Upper lobe of left lung (tissue), 6 donors: ENCODE results near the gene FMN2. TPM values are rescaled to one million over a fixed set of nuclear protein-coding genes. Genes with fewer than 3 reads are reported as not detected.

Experiments
- ATAC-seq, 2 donors: fragments of 200-7000 bp; cut with Tn5 transposase; one replicate each; pipeline ENCODE4 v1.9.1; 2022; ENCODE audit warnings: mild to moderate bottlenecking in 2 of 2, moderate library complexity in 2 of 2; ENCODE audit not compliant: low FRiP score in 2 of 2
- DNase-seq, 2 donors: peaks; one replicate each; pipeline ENCODE4 v3.0.0-alpha.2; 2019 to 2020
- H3K27ac ChIP-seq, 4 donors: fragments of 200-600 bp; sonication (generic); one replicate each; pipeline ENCODE4 v1.5.1; 2016 to 2019
- H3K27me3 ChIP-seq, 4 donors: fragments of 200-600 bp; sonication (generic); one replicate each; pipeline ENCODE4 v1.5.1; 2017 to 2019
- H3K36me3 ChIP-seq, 4 donors: fragments of 200-600 bp; sonication (generic); one replicate each; pipeline ENCODE4 v1.5.1; 2016 to 2019
- H3K4me1 ChIP-seq, 4 donors: fragments of 200-600 bp; sonication (generic); one replicate each; pipeline ENCODE4 v1.5.1; 2018 to 2019
- H3K4me3 ChIP-seq, 4 donors: fragments of 200-600 bp; sonication (generic); one replicate each; pipeline ENCODE4 v1.5.1; 2017 to 2019; ENCODE audit warnings: mild to moderate bottlenecking in 2 of 4, moderate library complexity in 1 of 4
- H3K9me3 ChIP-seq, 4 donors: fragments of 200-600 bp; sonication (generic); one replicate each; pipeline ENCODE4 v1.5.1; 2018 to 2019
- CTCF ChIP-seq, 6 experiments: fragments of 450-650 bp in 4 of 6; fragments of 200-600 bp in 2 of 6; sonication (generic) in 2 of 6; IDR thresholded peaks; one replicate each; pipeline ENCODE4 v1.5.1; 2016 to 2019; ENCODE audit warnings: antibody characterized with exemption in 6 of 6
- EP300 ChIP-seq, 4 donors: sonication (generic); formaldehyde crosslinking; IDR thresholded peaks; one replicate each; pipeline ENCODE4 v1.5.1; 2017; ENCODE audit warnings: antibody characterized with exemption in 4 of 4, control low read depth in 2 of 4
- POLR2A ChIP-seq, 4 donors: fragments of 450-650 bp; IDR thresholded peaks; one replicate each; pipeline ENCODE4 v1.5.1; 2016 to 2017; ENCODE audit warnings: antibody characterized with exemption in 4 of 4, mild to moderate bottlenecking in 2 of 4
- POLR2AphosphoS5 ChIP-seq, 2 donors: sonication (generic); formaldehyde crosslinking; IDR thresholded peaks; one replicate each; pipeline ENCODE4 v1.5.1; 2017; ENCODE audit warnings: antibody characterized with exemption in 2 of 2
- WGBS, 2 donors: methylation state at CpG; one replicate each; pipeline ENCODE4 v1.1.5; 2017 to 2018; 5-methylcytosine and 5-hydroxymethylcytosine counted together
- total RNA-seq, 6 donors: library from RNA; depleted of rRNA in 4 of 6; stranded (reverse); fragments of >200 nt in 4 of 6; gene quantifications; one replicate each; pipeline versions ENCODE4 v1.1.0 to v1.2.1, GENCODE V29; 2016 to 2021
- donor health status: DM: no; HTN: no; CAD: no; lungs with moderate emphysema.
- donor health status: DM: no; HTN: yes; CAD: no; lungs with severe emphysema.

Gene FMN2
- total RNA-seq, 6 donors from 2014 or later: 0.06 to 1.0 (median 0.54) TPM; not detected in 1

- DNase-seq (no peak), ATAC-seq (no peak)
- no peaks in the 10 kb centered on the region for H3K36me3 ChIP-seq
- no peak overlapping the region for H3K4me3 ChIP-seq
- H3K27me3 ChIP-seq: no peaks in the 10 kb centered on the region
- H3K9me3 ChIP-seq: no peaks in the 10 kb centered on the region
- no peaks in the 10 kb centered on the region for H3K4me1 ChIP-seq
- TF ChIP-seq CTCF (IDR thresholded peaks at IDR 0.05): peak in 2 of 6 experiments; percentile 11 to 17
- TF ChIP-seq EP300 (IDR thresholded peaks at IDR 0.05): no peak
- H3K27ac ChIP-seq: no peak overlapping the region
- 70 to 75% methylated on average over 7 of the region's 7 CpGs for WGBS, 2 donors
Observed at GRCh38 chr1:240455228-240455821, 363.6 kb downstream of the FMN2 start.

- Histone ChIP-seq H3K27me3 (no peaks in the 10 kb centered on the region), H3K36me3 (no peaks in the 10 kb centered on the region), H3K4me3 (no peak overlapping the region), H3K9me3 (no peaks in the 10 kb centered on the region), H3K27ac (no peak overlapping the region), H3K4me1 (no peaks in the 10 kb centered on the region)
- no peak for DNase-seq
- TF ChIP-seq CTCF (IDR thresholded peaks at IDR 0.05) (no peak), EP300 (IDR thresholded peaks at IDR 0.05) (no peak), POLR2A (IDR thresholded peaks at IDR 0.05) (no peak), POLR2AphosphoS5 (IDR thresholded peaks at IDR 0.05) (no peak)
- WGBS, 2 donors: 69 to 73% methylated on average over 5 of the region's 5 CpGs
- no peak for ATAC-seq
Observed at GRCh38 chr1:240457203-240457602, 365.5 kb downstream of the FMN2 start.

GRCh38 chr1:240462277-240462676, 370.6 kb downstream of the FMN2 start:
- DNase-seq (no peak), ATAC-seq (no peak)
- Histone ChIP-seq H3K27ac (no peak overlapping the region), H3K27me3 (no peaks in the 10 kb centered on the region), H3K4me3 (no peak overlapping the region), H3K9me3 (no peaks in the 10 kb centered on the region), H3K4me1 (no peaks in the 10 kb centered on the region), H3K36me3 (no peaks in the 10 kb centered on the region)
- 81 to 83% methylated on average over 3 of the region's 3 CpGs for WGBS, 2 donors
- no peak for TF ChIP-seq POLR2AphosphoS5 (IDR thresholded peaks at IDR 0.05)
- no peak for TF ChIP-seq CTCF (IDR thresholded peaks at IDR 0.05)
- TF ChIP-seq POLR2A (IDR thresholded peaks at IDR 0.05): no peak
- no peak for TF ChIP-seq EP300 (IDR thresholded peaks at IDR 0.05)

GRCh38 chr1:240462766-240463395, 371.2 kb downstream of the FMN2 start:
- 76 to 80% methylated on average over 7 of the region's 7 CpGs for WGBS, 2 donors
- no peak overlapping the region for H3K4me3 ChIP-seq
- no peak for ATAC-seq

More at GRCh38 chr1:240462766-240463395, 371.2 kb downstream of the FMN2 start:
- no peak for DNase-seq
- no peaks in the 10 kb centered on the region for H3K4me1 ChIP-seq
- no peaks in the 10 kb centered on the region for H3K36me3 ChIP-seq
- H3K9me3 ChIP-seq: no peaks in the 10 kb centered on the region
- H3K27ac ChIP-seq: no peak overlapping the region
- TF ChIP-seq EP300 (IDR thresholded peaks at IDR 0.05) (no peak), POLR2A (IDR thresholded peaks at IDR 0.05) (no peak), POLR2AphosphoS5 (IDR thresholded peaks at IDR 0.05) (no peak), CTCF (IDR thresholded peaks at IDR 0.05) (no peak)
- no peaks in the 10 kb centered on the region for H3K27me3 ChIP-seq
